CD4-positive, alpha-beta T cell treated with Interferon alpha-2 for 1 hour (primary cell): ENCODE data around the gene NTM.
"Not testable (repeated sequence)": the region's sequence is repeated elsewhere in the genome, so short reads cannot be mapped to it uniquely, and the experiment has no call there.

Source experiments
- DNase-seq, 2 donors: peaks; one replicate each; pipeline ENCODE4 v3.0.0-alpha.2; 2020 to 2022

Gene NTM

GRCh38 chr11:131675121-131675888, 304.9 kb downstream of the NTM start:
- no peak for DNase-seq

GRCh38 chr11:131677828-131678470, 307.5 kb downstream of the NTM start:
- DNase-seq, result no peak

- no peak for DNase-seq
Measured at GRCh38 chr11:131678658-131679340, 308.4 kb downstream of the NTM start.

GRCh38 chr11:131680448-131680847, 310.0 kb downstream of the NTM start:
- not testable (repeated sequence) for DNase-seq

- DNase-seq, result no peak
Measured at GRCh38 chr11:131681920-131682319, 311.5 kb downstream of the NTM start.

- DNase-seq, result no peak
Measured at GRCh38 chr11:131682373-131683015, 312.1 kb downstream of the NTM start.

- no peak for DNase-seq
Measured at GRCh38 chr11:131683131-131683530, 312.7 kb downstream of the NTM start.

- DNase-seq, result no peak
Measured at GRCh38 chr11:131683666-131684065, 313.3 kb downstream of the NTM start.

- no peak for DNase-seq
Measured at GRCh38 chr11:131684111-131685060, 314.0 kb downstream of the NTM start.

GRCh38 chr11:131685206-131685605, 314.8 kb downstream of the NTM start:
- no peak for DNase-seq

- no peak for DNase-seq
Measured at GRCh38 chr11:131685906-131686305, 315.5 kb downstream of the NTM start.

- DNase-seq, result no peak
Measured at GRCh38 chr11:131686836-131687235, 316.4 kb downstream of the NTM start.

GRCh38 chr11:131687291-131688047, 317.1 kb downstream of the NTM start:
- no peak for DNase-seq

- DNase-seq, result peak in 1 of 2 donors; percentile 14
Measured at GRCh38 chr11:131688048-131688693, 317.8 kb downstream of the NTM start.

GRCh38 chr11:131689049-131689925, 318.9 kb downstream of the NTM start:
- no peak for DNase-seq

- no peak for DNase-seq
Measured at GRCh38 chr11:131690362-131690761, 319.9 kb downstream of the NTM start.

GRCh38 chr11:131690776-131691175, 320.4 kb downstream of the NTM start:
- DNase-seq, result no peak

GRCh38 chr11:131691181-131692041, 321.0 kb downstream of the NTM start:
- no peak for DNase-seq

GRCh38 chr11:131692151-131692550, 321.7 kb downstream of the NTM start:
- no peak for DNase-seq
